ENCODE measurements around the gene FRMPD4.

GRCh38 chrX:12564221-12564620 lies 425.9 kb downstream of the FRMPD4 start:
- no peak for TF ChIP-seq EZH2 (IDR thresholded peaks at IDR 0.05; ENCODE audit: borderline replicate concordance, low read length)
- TF ChIP-seq CTCF (IDR thresholded peaks at IDR 0.05; ENCODE audit: low read length), result no peak
